K562 (cell line): ENCODE measurements around the gene KIAA1614. TPM values are rescaled to one million over a fixed set of nuclear protein-coding genes. Genes with fewer than 3 reads are reported as not detected.

Source experiments
- ATAC-seq: fragments of 200-7000 bp; cut with Tn5 transposase; 3 replicates; pipeline ENCODE4 v1.9.1; 2020; ENCODE audit warnings: moderate library complexity
- BruUV-seq: library from RNA; stranded (reverse); fragments of 400-500 nt; replicated peaks from 2 replicates; lab custom pipeline; 2021; lab: Mats Ljungman, UMichigan
- CTCF ChIA-PET: fragments of 300-600 bp; formaldehyde crosslinking; extraction: SDS; loops from one replicate; lab custom pipeline; 2021; ENCODE audit warnings: low intra/inter-chr PET ratio; lab: Yijun Ruan, JAX
- POLR2A ChIA-PET: fragments of 300-600, 350-650 bp; sonication (Branson Sonifier 250); formaldehyde crosslinking; extraction: SDS; loops from one replicate; lab custom pipeline; 2021; ENCODE audit warnings: antibody characterized with exemption, inconsistent platforms; lab: Yijun Ruan, JAX
- DNase-seq, 4 experiments: peaks; one replicate each; pipeline versions ENCODE4 v3.0.0 to v3.0.0-alpha.2; 2011 to 2018; ENCODE audit warnings: low spot score in 3 of 4, mixed read lengths in 3 of 4; ENCODE audit errors: extremely low read depth in 1 of 4
- FAIRE-seq: peaks from 2 replicates; lab custom pipeline; 2011; peaks lifted over from hg19 to GRCh38; lab: Jason Lieb, UNC
- H2AFZ ChIP-seq: 2 replicates; pipeline ENCODE4 v1.6.0; 2011; ENCODE audit warnings: low read depth, low read length, control low read depth, inconsistent platforms
- H3K27ac ChIP-seq: fragments of 200-600 bp; 3 replicates; pipeline ENCODE4 v1.8.0; 2011; ENCODE audit warnings: low read depth, mild to moderate bottlenecking, control low read depth, inconsistent platforms, low read length, moderate library complexity, mixed read lengths; ENCODE audit errors: extremely low read depth
- H3K27me3 ChIP-seq, 2 experiments: fragments of 300-600 bp in 1 of 2; 2 replicates in 1 of 2; 3 replicates in 1 of 2; pipeline versions ENCODE4 v1.6.0 to v1.8.0; 2011; ENCODE audit warnings: inconsistent platforms in 2 of 2, low read length in 2 of 2, mild to moderate bottlenecking in 1 of 2, mixed read lengths in 1 of 2, moderate library complexity in 1 of 2; ENCODE audit not compliant: control insufficient read depth in 2 of 2, insufficient read depth in 2 of 2
- H3K36me3 ChIP-seq: fragments of 300-600 bp; 3 replicates; pipeline ENCODE4 v1.8.0; 2011; ENCODE audit warnings: mild to moderate bottlenecking, low read length, inconsistent platforms; ENCODE audit not compliant: control insufficient read depth, insufficient read depth
- H3K4me1 ChIP-seq, 2 experiments: fragments of 200-600 bp in 1 of 2; replicated peaks in 1 of 2; 2 replicates in 1 of 2; 3 replicates in 1 of 2; pipeline versions ENCODE4 v1.5.1 to v1.8.0; 2011; ENCODE audit warnings: inconsistent platforms in 2 of 2, low read length in 2 of 2, mild to moderate bottlenecking in 1 of 2, mixed read lengths in 1 of 2, moderate library complexity in 1 of 2; ENCODE audit not compliant: control insufficient read depth in 2 of 2, insufficient read depth in 2 of 2
- H3K4me2 ChIP-seq: 2 replicates; pipeline ENCODE4 v1.6.1; 2011; ENCODE audit warnings: low read length, control low read depth, inconsistent platforms, mixed read lengths; ENCODE audit not compliant: insufficient read depth
- H3K4me3 ChIP-seq: fragments of 200-600 bp; sonication (generic), shearing (Covaris generic); 2 replicates; pipeline ENCODE4 v1.5.1; 2016; ENCODE audit warnings: control low read depth, inconsistent platforms
- H3K79me2 ChIP-seq: fragments of 200-600 bp; 3 replicates; pipeline ENCODE4 v1.8.0; 2011; ENCODE audit warnings: low read length, inconsistent platforms; ENCODE audit not compliant: control insufficient read depth, insufficient read depth
- H3K9ac ChIP-seq, 2 experiments: 2 replicates each; pipeline versions ENCODE4 v1.6.0 to v1.6.1; 2011; ENCODE audit warnings: low read depth in 2 of 2, low read length in 2 of 2, control low read depth in 1 of 2, inconsistent platforms in 1 of 2, mild to moderate bottlenecking in 1 of 2, mixed read lengths in 1 of 2; ENCODE audit not compliant: insufficient read depth in 1 of 2
- H3K9me1 ChIP-seq: one replicate; pipeline ENCODE4 v1.6.0; 2011; ENCODE audit warnings: inconsistent platforms, mild to moderate bottlenecking, low read length, moderate library complexity; ENCODE audit not compliant: control insufficient read depth, insufficient read depth
- H3K9me3 ChIP-seq: replicated peaks from 2 replicates; pipeline ENCODE4 v1.5.1; 2011; ENCODE audit warnings: low read depth, low read length, inconsistent platforms; ENCODE audit not compliant: control insufficient read depth, insufficient read depth
- H4K20me1 ChIP-seq: replicated peaks from 2 replicates; pipeline ENCODE4 v1.6.1; 2011; ENCODE audit warnings: low read length, inconsistent platforms, mixed read lengths; ENCODE audit not compliant: control insufficient read depth, insufficient read depth
- ARHGAP35 ChIP-seq: fragments of 450-650 bp; IDR thresholded peaks from 2 replicates; pipeline ENCODE4 v1.6.1; 2018; ENCODE audit not compliant: partially characterized antibody
- ATF1 ChIP-seq, 2 experiments: fragments of 450-650 bp in 1 of 2; IDR thresholded peaks; 2 replicates each; pipeline ENCODE4 v1.6.1; 2016; ENCODE audit warnings: missing compliant biosample characterization in 1 of 2, missing genetic modification characterization in 1 of 2
- BHLHE40 ChIP-seq: IDR thresholded peaks from 2 replicates; pipeline ENCODE4 v1.6.1; 2011; ENCODE audit warnings: low read length, improper control_type of control experiment
- BRD4 ChIP-seq: fragments of 200-600 bp; sonication (generic); IDR thresholded peaks from 2 replicates; pipeline ENCODE4 v1.6.1; 2017; ENCODE audit warnings: inconsistent platforms
- HNRNPL ChIP-seq: fragments of 200-400 bp; formaldehyde crosslinking; IDR thresholded peaks from 2 replicates; pipeline ENCODE4 v1.6.1; 2017; ENCODE audit warnings: low read depth, mild to moderate bottlenecking, low read length
- NFIC ChIP-seq: fragments of 450-650 bp; IDR thresholded peaks from 2 replicates; pipeline ENCODE4 v1.6.1; 2017; ENCODE audit warnings: mild to moderate bottlenecking, inconsistent platforms
- NR2C2 ChIP-seq, 2 experiments: fragments of 200-800 bp in 1 of 2; sonication (Bioruptor generic) in 1 of 2; sonication (generic) in 1 of 2; formaldehyde crosslinking in 1 of 2; IDR thresholded peaks; 2 replicates each; pipeline versions ENCODE4 v1.6.1 to v1.8.0; 2016 to 2022; ENCODE audit warnings: mild to moderate bottlenecking in 1 of 2, missing compliant biosample characterization in 1 of 2, missing genetic modification characterization in 1 of 2, missing genetic modification reagents in 1 of 2
- PTRF ChIP-seq: fragments of 450-650 bp; IDR thresholded peaks from 2 replicates; pipeline ENCODE4 v1.6.1; 2016; ENCODE audit warnings: mild to moderate bottlenecking, missing genetic modification characterization, missing compliant biosample characterization
- PYGO2 ChIP-seq: fragments of 450-650 bp; IDR thresholded peaks from 2 replicates; pipeline ENCODE4 v1.6.1; 2016; ENCODE audit warnings: mild to moderate bottlenecking, missing genetic modification characterization, moderate library complexity, missing compliant biosample characterization
- WGBS: fragments of 100-300 bp; shearing (Covaris generic); methylation state at CpG from one replicate; pipeline ENCODE4 v1.1.6; 2016; ENCODE audit warnings: low coverage, mixed read lengths; ENCODE audit not compliant: insufficient coverage; ENCODE audit errors: missing lambda C conversion rate; 5-methylcytosine and 5-hydroxymethylcytosine counted together
- in situ Hi-C: fragments of 300-500 bp; cut with MboI; formaldehyde crosslinking; loops from 4 replicates; pipeline ENCODE4 v1.15.0; 2018; ENCODE audit warnings: inconsistent platforms, mixed read lengths
- intact Hi-C: fragments of 100-400 bp; cut with micrococcal nuclease; formaldehyde crosslinking; loops from 2 replicates; pipeline ENCODE4 v1.14.2; 2022
- polyA plus RNA-seq, 8 experiments: library from polyadenylated mRNA; depleted of rRNA in 4 of 8; stranded (reverse) in 5 of 8; unstranded in 3 of 8; fragments of >200 nt; fragmentation: Nextera tagmentation in 2 of 8; fragmentation: Illumina TruSeq in 1 of 8; extraction: Ambion mirVana in 2 of 8; extraction: Trizol in 1 of 8; gene quantifications; 2 replicates each; pipeline versions ENCODE4 v1.2.1 to v1.2.3, GENCODE V29; 2011 to 2014; ENCODE audit warnings: inconsistent platforms in 1 of 8, missing spikeins in 1 of 8
- total RNA-seq, 7 experiments: library from RNA; depleted of rRNA in 6 of 7; stranded (reverse); fragments of >200 nt in 6 of 7; fragmentation: Illumina TruSeq in 2 of 7; extraction: Trizol in 2 of 7; gene quantifications; 2 replicates each; pipeline versions ENCODE4 v1.2.1 to v1.2.3, GENCODE V29; 2011 to 2021; ENCODE audit warnings: low replicate concordance in 1 of 7

The KIAA1614 gene
- total and polyA plus RNA-seq, 9 of the 15 experiments (the other 6 are each of a cell fraction or from before 2014, with no cell fraction given): 0.01 to 1.1 (median 0.15) TPM; not detected in 1

- Histone ChIP-seq H3K4me2 (no peak overlapping the region), H2AFZ (no peak overlapping the region), H3K9me3 (no peaks in the 10 kb centered on the region), H3K9me1 (no peaks in the 10 kb centered on the region), H3K36me3 (peaks cover 74% of the 10 kb centered on the region), H3K27ac (no peak overlapping the region), H3K4me1 (no peaks in the 10 kb centered on the region), H3K27me3 (no peaks in the 10 kb centered on the region), H3K9ac (no peak overlapping the region), H3K79me2 (no peaks in the 10 kb centered on the region), H3K4me3 (no peak overlapping the region), H4K20me1 (0 out of 2 replicates have a peak, but pooled peaks cover 4% of the 10 kb centered on the region)
- DNase-seq: no peak
- intact Hi-C loops: no loop called here
- FAIRE-seq: no peak
- in situ Hi-C loops: no loop called here
- no TSS peak for BruUV-seq
- TF ChIP-seq ARHGAP35 (no peak), BRD4 (no peak), ATF1 (CRISPR knock-in tag; IDR thresholded peaks at IDR 0.05) (no peak), ATF1 (tag; IDR thresholded peaks at IDR 0.05) (no peak)
- no peak for ATAC-seq
- ChIA-PET POLR2A (interaction anchor here (0.6 kb wide), 1 partner anchor 50 kb away, joined by 3 read pairs; no protein-coding TSS in a partner anchor), CTCF (no interaction called here)
- 86% methylated on average over 1 of the region's 1 CpG for WGBS
Observed at GRCh38 chr1:180982422-180982821, 69.7 kb downstream of the KIAA1614 start.

- H3K4me3 ChIP-seq: no peak overlapping the region
- peaks cover 85% of the 10 kb centered on the region for H3K36me3 ChIP-seq
- H4K20me1 ChIP-seq: 0 out of 2 replicates have a peak, but pooled peaks cover 4% of the 10 kb centered on the region
- H2AFZ ChIP-seq: no peak overlapping the region
- H3K4me1 ChIP-seq: no peaks in the 10 kb centered on the region
- in situ Hi-C loops: no loop called here
- BruUV-seq: no TSS peak
- TF ChIP-seq NR2C2 (CRISPR knock-in tag; IDR thresholded peaks at IDR 0.05) (no peak), NR2C2 (tag; IDR thresholded peaks at IDR 0.05) (no peak), NFIC (peak; percentile 46), BHLHE40 (0 out of 2 replicates have a peak, but pooled peaks have one; percentile 28), PYGO2 (no peak), HNRNPL (no peak), PTRF (no peak)
- no peaks in the 10 kb centered on the region for H3K9me1 ChIP-seq
- H3K79me2 ChIP-seq: no peaks in the 10 kb centered on the region
- H3K4me2 ChIP-seq: no peak overlapping the region
- intact Hi-C loops: no loop called here
- no peak for FAIRE-seq
- ATAC-seq: no peak
- no peaks in the 10 kb centered on the region for H3K27me3 ChIP-seq
- POLR2A ChIA-PET: interaction anchor here (0.7 kb wide), 1 partner anchor 154 kb away, joined by 4 read pairs; no protein-coding TSS in a partner anchor
- no peaks in the 10 kb centered on the region for H3K9me3 ChIP-seq
- peak overlapping the region in 1 of 2 experiments; percentile 43; a peak in 1 of 4 replicates for H3K9ac ChIP-seq
- WGBS: 63% methylated on average over 8 of the region's 8 CpGs
- H3K27ac ChIP-seq: no peak overlapping the region
- peak in 1 of 4 experiments; percentile 23 for DNase-seq
- CTCF ChIA-PET: no interaction called here
Observed at GRCh38 chr1:180988253-180988752, 75.6 kb downstream of the KIAA1614 start.
